AG04449 (cell line): ENCODE measurements around the gene PATJ.

Experiments
- CTCF ChIA-PET: fragments of 350-600 bp; formaldehyde crosslinking; extraction: SDS; loops from one replicate; lab custom pipeline; 2021; ENCODE audit warnings: antibody characterized with exemption; lab: Yijun Ruan, JAX
- POLR2A ChIA-PET: fragments of 400-600, 350-600 bp; formaldehyde crosslinking; extraction: SDS; loops from one replicate; lab custom pipeline; 2020; ENCODE audit warnings: antibody characterized with exemption, inconsistent platforms; lab: Yijun Ruan, JAX
- DNase-seq: peaks from one replicate; pipeline ENCODE4 v3.0.0-alpha.2; 2010; ENCODE audit warnings: low read depth, low spot score
- H3K4me3 ChIP-seq: 2 replicates; pipeline ENCODE4 v1.5.1; 2011; ENCODE audit warnings: low read depth, mild to moderate bottlenecking, control low read depth, low read length
- CTCF ChIP-seq: IDR thresholded peaks from one replicate; pipeline ENCODE4 v1.5.1; 2011; ENCODE audit warnings: mild to moderate bottlenecking, moderate library complexity, low read length, control low read depth, inconsistent platforms; ENCODE audit not compliant: insufficient read depth; ENCODE audit errors: missing control alignments

The PATJ gene

DNA sequence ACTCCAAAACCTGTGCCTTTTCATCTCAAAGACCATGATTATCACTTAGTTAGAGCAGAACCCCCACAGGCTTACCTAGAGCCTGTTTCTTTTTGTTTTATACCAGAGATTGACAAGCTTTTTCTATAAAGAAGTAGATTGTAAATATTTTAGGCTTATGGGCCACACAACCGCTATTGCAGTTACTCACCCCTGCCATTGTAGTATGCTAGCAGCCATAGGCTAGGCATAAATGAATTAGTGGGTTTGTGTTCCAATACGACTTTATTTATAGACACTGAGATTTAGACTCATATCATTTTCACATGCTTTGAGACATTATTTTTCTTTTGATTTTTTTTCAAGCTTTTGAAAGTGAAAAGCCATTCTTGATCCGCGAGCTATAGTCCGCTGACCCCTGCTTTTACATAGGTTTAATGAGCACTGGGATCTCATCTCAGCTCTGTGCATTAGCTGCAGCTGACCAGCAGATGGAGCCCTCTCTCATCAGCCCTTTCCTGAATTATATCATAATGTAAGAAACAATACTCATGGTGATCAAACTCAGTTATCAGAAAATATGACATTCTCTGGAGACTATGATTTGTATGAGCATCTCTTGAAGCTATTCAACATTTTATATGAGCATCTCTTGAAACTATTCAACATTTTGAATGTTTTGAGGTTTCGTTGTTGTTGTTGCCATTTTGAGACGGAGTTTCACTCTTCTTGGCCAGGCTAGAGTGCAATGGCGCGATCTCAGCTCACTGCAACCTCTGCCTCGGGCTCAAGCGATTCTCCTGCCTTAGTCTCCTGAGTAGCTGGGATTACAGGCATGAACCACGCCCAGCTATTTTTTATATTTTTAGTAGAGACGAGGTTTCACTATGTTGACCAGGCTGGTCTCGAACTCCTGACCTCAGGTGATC lies 340.4 kb downstream of the PATJ start:
- H3K4me3 ChIP-seq = no peak overlapping the region
- CTCF ChIA-PET = interaction anchor here (0.6 to 4.6 kb wide), 32 partner anchors 8 to 344 kb away, joined by 3 to 98 read pairs (median 5); no protein-coding TSS in a partner anchor
- TF ChIP-seq CTCF = peak; percentile 84
- DNase-seq = no peak
- POLR2A ChIA-PET = no interaction called here

DNA sequence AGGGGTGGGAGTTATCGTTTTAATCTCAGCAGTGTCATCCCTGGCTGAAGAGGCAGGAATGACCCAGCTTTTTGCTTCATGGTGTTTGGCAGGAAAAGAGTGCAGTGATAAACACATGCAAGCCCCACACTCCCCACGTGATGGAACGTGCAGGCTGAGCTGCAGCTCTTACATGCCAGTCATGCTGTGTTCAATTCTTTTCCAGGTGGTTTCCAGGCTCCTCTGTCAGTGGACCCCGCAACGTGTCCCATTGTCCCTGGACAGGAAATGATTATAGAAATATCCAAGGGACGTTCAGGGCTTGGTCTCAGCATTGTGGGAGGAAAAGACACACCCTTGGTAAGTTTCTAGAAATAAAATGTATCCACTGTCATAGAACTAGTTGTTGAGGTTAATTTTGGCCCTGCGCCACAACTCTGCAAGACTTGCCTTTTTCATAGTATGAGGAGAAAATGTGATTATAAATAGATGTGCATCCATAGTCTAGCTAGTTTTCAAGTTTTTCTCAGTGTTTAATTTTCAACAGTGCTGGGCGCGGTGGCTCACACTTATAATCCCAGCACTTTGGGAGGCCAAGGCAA lies 342.1 kb downstream of the PATJ start:
- ChIA-PET POLR2A (no interaction called here), CTCF (interaction anchor here (1.7 to 4.6 kb wide), 8 partner anchors 9 to 321 kb away, joined by 3 to 98 read pairs (median 8); no protein-coding TSS in a partner anchor)
- no peak for TF ChIP-seq CTCF
- DNase-seq = no peak
- no peak overlapping the region for H3K4me3 ChIP-seq

GRCh38 chr1:62088439-62088838 lies 346.2 kb downstream of the PATJ start:
- no peak overlapping the region for H3K4me3 ChIP-seq
- POLR2A ChIA-PET = no interaction called here
- TF ChIP-seq CTCF = no peak
- CTCF ChIA-PET = interaction anchor here (1.3 to 1.6 kb wide), 2 partner anchors 56 to 84 kb away, joined by 3 to 6 read pairs; no protein-coding TSS in a partner anchor
- no peak for DNase-seq

- ChIA-PET CTCF (interaction anchor here (1.3 to 1.6 kb wide), 2 partner anchors 55 to 83 kb away, joined by 3 to 6 read pairs; no protein-coding TSS in a partner anchor), POLR2A (no interaction called here)
- TF ChIP-seq CTCF = no peak
These were observed 347.3 kb downstream of the PATJ start for GRCh38 chr1:62089570-62089969.

DNA sequence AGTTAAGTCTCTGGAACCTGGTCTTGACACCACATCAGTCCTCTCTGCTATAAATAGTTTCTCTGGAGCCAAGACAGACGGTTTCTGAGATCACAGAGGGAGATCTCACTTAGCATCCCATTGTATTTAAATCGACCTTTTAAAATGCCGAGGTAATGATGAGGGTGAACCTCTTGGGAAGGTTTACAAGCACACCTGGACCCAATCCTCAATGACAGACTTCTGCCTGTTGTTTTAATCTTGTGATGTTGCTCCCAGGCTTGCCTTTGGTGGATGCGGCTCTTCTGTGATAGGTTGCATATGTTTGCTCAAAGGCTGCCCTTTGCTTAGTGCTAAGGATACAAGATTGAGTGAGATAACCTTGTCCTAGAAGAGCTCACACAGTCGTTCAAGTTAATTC lies 347.7 kb downstream of the PATJ start:
- DNase-seq = no peak
- POLR2A ChIA-PET = no interaction called here

More at GRCh38 chr1:62089570-62089969, 347.3 kb downstream of the PATJ start:
- DNase-seq = no peak
- no peak overlapping the region for H3K4me3 ChIP-seq

More for the DNA sequence above, 347.7 kb downstream of the PATJ start:
- no peak overlapping the region for H3K4me3 ChIP-seq
- no peak for TF ChIP-seq CTCF
- CTCF ChIA-PET = interaction anchor here (1.0 to 1.3 kb wide), 2 partner anchors 42 to 82 kb away, joined by 3 to 5 read pairs; no protein-coding TSS in a partner anchor
